KMS-11 (cell line): ENCODE data around the gene FAM110C.

Experiments
- H2AFZ ChIP-seq: fragments of 200-600 bp; sonication (generic); 2 replicates; pipeline ENCODE4 v1.6.1; 2016; ENCODE audit warnings: antibody characterized with exemption, mixed run types, low read depth
- H3K27ac ChIP-seq: fragments of 200-600 bp; sonication (generic); 2 replicates; pipeline ENCODE4 v1.6.1; 2016; ENCODE audit warnings: mild to moderate bottlenecking, mixed run types
- H3K27me3 ChIP-seq: fragments of 200-600 bp; sonication (generic); 2 replicates; pipeline ENCODE4 v1.6.1; 2017; ENCODE audit warnings: mild to moderate bottlenecking, low read depth, mixed run types, moderate library complexity; ENCODE audit not compliant: insufficient read depth
- H3K36me3 ChIP-seq: fragments of 200-600 bp; sonication (generic); 2 replicates; pipeline ENCODE4 v1.6.1; 2017; ENCODE audit warnings: mild to moderate bottlenecking, mixed run types; ENCODE audit not compliant: insufficient read depth
- H3K4me1 ChIP-seq: fragments of 200-600 bp; sonication (generic); 2 replicates; pipeline ENCODE4 v1.6.1; 2016; ENCODE audit warnings: mild to moderate bottlenecking, low read depth, mixed run types; ENCODE audit not compliant: poor library complexity, severe bottlenecking
- H3K4me2 ChIP-seq: fragments of 200-600 bp; sonication (generic); 2 replicates; pipeline ENCODE4 v1.7.0; 2016; ENCODE audit warnings: mild to moderate bottlenecking, mixed run types
- H3K4me3 ChIP-seq: fragments of 200-600 bp; sonication (generic); IDR thresholded peaks from 2 replicates; pipeline ENCODE4 v1.6.1; 2017; ENCODE audit warnings: low read depth, low read length, mixed read lengths; ENCODE audit not compliant: insufficient read depth
- H3K79me2 ChIP-seq: fragments of 200-600 bp; sonication (generic); 2 replicates; pipeline ENCODE4 v1.6.1; 2016; ENCODE audit warnings: low read depth, mixed run types; ENCODE audit not compliant: insufficient read depth
- H3K9ac ChIP-seq: fragments of 200-600 bp; sonication (generic); 2 replicates; pipeline ENCODE4 v1.6.1; 2016; ENCODE audit warnings: mild to moderate bottlenecking, mixed run types
- H4K20me1 ChIP-seq: fragments of 200-600 bp; sonication (generic); 2 replicates; pipeline ENCODE4 v1.6.1; 2016; ENCODE audit warnings: mild to moderate bottlenecking, mixed run types; ENCODE audit not compliant: insufficient read depth
- CTCF ChIP-seq: fragments of 200-600 bp; sonication (generic); conservative IDR thresholded peaks from 2 replicates; pipeline ENCODE4 v1.6.1; 2017; ENCODE audit warnings: low read depth, mild to moderate bottlenecking, antibody characterized with exemption, low read length, moderate library complexity, mixed read lengths

Gene FAM110C

DNA sequence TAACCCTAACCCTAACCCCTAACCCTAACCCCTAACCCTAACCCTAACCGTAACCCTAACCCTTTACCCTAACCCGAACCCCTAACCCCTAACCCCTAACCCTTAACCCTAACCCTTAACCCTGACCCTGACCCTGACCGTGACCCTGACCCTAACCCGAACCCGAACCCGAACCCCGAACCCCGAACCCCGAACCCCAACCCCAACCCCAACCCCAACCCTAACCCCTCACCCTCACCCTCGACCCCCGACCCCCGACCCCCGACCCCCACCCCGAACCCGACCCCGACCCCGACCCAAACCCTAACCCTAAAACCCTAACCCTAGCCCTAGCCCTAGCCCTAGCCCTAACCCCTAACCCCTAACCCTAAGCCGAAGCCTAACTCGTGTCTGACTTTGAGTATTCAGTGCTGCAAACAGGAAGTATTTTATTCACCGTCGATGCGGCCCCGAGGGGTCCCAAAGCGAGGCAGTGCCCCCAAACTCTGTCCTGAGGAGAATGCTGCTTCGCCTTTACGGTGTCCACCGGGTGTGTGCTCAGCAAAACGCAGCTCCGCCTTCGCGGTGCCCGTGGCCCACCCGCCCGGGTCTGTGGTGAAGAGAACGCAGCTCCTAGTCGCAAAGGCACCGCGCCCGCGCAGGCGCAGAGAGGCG is 36.0 kb downstream of the FAM110C start:
- Histone ChIP-seq H4K20me1 (no peaks in the 10 kb centered on the region), H3K4me3 (no peak overlapping the region), H3K36me3 (no peaks in the 10 kb centered on the region), H3K79me2 (no peaks in the 10 kb centered on the region), H3K27ac (no peak overlapping the region), H2AFZ (no peak overlapping the region), H3K9ac (no peak overlapping the region), H3K27me3 (no peaks in the 10 kb centered on the region), H3K4me2 (no peak overlapping the region), H3K4me1 (no peaks in the 10 kb centered on the region)
- no peak for TF ChIP-seq CTCF
